ENCODE results near the gene RANBP3L.

The RANBP3L gene

DNA sequence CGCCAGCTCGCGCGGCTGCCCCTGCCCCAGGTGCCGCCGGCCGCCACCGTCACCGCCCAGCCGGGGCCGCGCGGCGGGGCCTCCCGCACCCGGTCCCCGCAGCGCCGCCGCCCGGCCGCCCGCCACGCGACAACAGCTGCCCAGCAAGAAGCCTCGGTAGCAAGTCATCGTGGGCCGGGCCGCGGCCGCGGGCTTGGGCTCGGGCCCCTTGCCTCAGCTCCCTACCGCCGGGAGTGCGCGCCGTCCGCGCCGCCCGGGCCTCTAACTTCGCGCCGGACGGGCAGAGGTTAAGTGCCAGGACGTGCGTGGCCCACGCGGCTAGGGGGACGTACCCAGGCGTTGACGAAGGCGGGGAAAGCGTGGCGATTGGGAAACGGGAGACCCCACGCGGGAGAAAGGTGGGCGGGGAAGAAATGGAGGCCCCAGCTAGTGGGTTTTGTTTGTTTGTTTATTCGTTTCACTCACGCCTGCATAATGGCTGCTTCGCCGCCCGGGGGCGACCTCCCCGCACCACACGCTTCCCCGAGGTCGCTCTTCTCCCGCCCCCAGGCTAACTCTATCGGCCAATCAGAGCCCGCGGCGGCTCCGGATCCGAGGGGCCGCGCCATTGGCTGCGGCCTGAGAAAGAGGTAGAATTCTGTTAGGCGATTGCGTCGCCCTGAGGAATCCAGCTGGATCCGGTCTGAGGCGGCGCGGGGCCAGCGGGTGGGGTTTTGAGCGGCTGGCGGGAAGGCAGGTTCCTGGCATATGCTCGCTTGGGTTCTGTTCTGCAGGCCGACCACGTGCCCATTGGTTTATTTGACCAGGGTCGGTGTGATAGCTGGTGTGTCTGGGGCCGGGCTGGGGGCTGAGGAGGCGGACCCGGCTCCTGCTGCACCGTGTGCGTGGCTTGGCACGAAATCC is 59.8 kb downstream of the RANBP3L start, which contains the start of gene NADK2:
TSS of gene NADK2 (minus strand) at position 295 of the 903 bp plus-strand sequence. CDS start at position 168, 127 bp downstream.
- DNase-seq (ENCODE audit: low read depth) = peak; percentile 72
- TF ChIP-seq, protein P1, sequence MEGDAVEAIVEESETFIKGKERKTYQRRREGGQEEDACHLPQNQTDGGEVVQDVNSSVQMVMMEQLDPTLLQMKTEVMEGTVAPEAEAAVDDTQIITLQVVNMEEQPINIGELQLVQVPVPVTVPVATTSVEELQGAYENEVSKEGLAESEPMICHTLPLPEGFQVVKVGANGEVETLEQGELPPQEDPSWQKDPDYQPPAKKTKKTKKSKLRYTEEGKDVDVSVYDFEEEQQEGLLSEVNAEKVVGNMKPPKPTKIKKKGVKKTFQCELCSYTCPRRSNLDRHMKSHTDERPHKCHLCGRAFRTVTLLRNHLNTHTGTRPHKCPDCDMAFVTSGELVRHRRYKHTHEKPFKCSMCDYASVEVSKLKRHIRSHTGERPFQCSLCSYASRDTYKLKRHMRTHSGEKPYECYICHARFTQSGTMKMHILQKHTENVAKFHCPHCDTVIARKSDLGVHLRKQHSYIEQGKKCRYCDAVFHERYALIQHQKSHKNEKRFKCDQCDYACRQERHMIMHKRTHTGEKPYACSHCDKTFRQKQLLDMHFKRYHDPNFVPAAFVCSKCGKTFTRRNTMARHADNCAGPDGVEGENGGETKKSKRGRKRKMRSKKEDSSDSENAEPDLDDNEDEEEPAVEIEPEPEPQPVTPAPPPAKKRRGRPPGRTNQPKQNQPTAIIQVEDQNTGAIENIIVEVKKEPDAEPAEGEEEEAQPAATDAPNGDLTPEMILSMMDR (IDR thresholded peaks at IDR 0.05; ENCODE audit: low read depth, low read length, missing control alignments) = peak; percentile 74
- peak within 1 kb of the TSS; percentile 87 for H3K4me3 ChIP-seq (ENCODE audit: low read depth, low read length)

DNA sequence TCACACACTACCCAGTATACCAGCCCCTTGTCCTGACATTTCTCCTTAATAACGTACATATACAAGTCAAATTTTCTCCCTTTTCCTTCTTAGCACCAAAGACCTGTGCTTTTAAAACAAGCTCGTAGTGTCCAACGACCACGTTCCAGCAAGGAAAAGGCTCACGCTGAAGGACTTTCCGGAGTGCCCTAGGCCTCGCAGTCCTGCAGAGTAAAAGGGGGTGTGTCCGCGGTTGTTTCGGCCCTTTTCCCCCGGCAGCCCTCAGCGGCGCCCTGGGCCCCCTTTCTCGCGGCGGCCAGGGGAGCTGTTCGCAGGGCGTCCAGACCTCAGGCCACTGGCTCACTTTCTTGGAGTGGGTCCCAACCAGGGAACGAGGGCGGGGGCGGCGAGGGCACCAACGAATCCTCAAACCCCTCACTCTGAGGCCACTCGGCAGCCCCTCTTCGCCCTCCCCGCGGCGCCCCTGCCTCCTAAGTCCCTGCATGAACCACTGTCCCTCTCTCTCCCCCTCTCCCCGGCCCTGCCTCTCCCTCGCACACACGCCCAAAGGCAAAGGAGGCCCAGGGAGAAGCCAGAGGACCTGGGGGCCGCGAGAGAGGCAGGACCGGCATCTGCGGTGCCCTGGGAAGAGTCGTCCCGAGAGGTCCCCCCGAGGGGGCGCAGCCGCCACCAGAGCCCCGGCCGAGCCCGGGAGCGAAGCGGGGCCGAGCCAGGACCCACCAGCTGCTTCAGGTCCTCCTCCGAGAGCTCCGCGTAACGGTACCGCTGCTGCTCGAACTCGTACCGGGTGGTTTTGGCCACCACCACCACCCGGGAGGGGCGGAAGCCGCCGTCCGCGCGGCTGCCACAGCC is 60.7 kb downstream of the RANBP3L start:
- H3K4me3 ChIP-seq (ENCODE audit: low read depth, low read length) = peak overlapping the region; percentile 87
- no peak for DNase-seq (ENCODE audit: low read depth)
- TF ChIP-seq, protein P1 (IDR thresholded peaks at IDR 0.05; ENCODE audit: low read depth, low read length, missing control alignments) = no peak

DNA sequence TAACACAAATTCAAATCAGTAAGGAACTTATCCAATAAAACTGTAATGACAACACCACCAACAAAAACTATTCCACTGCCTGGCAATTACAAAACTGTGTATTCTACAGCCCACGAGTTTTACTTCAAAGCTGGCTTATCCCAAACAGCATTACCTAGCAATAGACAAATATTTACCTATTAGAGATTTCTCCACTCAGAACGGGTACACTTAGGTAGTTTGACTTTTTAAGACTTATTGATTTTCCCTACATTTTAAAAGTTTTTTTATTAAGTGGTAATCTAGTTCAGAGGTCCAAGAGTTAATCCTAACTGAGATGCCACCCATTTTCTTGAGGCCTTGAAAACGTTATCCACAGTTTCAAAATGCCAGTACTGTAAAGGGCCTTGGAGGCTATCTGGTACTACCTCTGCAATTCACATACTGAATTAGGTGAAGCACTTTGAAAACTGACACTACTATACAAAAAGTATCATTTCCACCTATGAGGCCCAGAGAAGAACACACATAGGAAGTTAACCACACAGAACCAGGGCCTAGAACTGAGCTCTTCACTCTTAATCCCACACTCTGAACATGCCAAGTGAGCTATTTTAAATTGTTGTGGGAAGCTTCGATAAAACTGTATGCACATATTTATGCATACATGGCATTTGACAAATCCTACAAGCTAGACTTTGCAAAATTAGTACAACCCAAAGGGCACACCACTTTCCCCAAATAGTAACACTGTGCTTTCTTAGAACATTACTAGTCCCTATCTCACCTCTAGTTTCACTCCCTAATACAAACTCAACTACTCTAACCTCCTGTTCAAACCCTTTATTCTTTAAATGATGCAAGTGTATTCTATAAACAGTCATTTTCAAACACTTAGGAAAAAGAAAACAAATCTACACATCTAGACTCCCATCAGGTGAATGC is 62.1 kb downstream of the RANBP3L start:
- no peak overlapping the region; the same call in 1 of the 2 replicates for H3K4me3 ChIP-seq (ENCODE audit: low read depth, low read length)
- TF ChIP-seq, protein P1 (IDR thresholded peaks at IDR 0.05; ENCODE audit: low read depth, low read length, missing control alignments) = no peak
- no peak for DNase-seq (ENCODE audit: low read depth)

DNA sequence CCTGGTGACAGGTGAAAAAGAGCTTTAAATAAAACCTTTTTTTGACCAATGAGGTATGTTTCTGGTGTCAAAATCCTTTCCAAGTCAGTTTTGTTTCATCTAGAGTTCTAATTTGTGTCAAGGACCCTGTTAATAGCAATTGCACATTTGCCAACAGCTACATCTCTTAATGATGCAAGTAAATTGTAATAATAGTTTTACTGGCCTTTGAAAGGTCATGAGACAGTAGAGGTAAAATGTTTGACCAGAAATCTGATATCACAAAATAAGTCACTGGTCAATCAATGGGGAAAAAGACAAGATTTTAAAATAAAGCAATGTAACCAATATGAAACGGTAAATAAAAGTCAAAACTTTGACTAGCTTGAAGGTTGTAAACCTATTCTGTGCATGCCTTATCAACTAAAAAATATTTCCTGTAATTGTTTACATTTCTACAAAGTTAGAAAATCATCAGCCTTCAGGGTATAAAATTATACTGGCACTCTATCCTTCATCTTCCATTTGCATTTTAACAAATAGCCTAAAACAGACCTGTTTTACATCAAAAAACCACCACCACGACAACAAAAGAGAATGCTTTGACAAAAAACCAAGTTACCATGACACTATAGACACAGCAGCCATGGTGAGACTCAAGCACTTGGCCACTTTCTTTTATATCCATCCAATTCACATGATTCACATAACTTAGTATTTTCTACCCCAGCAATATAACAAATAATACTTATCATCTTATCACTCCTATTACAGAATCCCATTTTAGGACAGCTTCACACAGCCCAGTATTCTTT is 63.0 kb downstream of the RANBP3L start:
- no peak overlapping the region for H3K4me3 ChIP-seq (ENCODE audit: low read depth, low read length)
- TF ChIP-seq, protein P1 (IDR thresholded peaks at IDR 0.05; ENCODE audit: low read depth, low read length, missing control alignments) = no peak
- no peak for DNase-seq (ENCODE audit: low read depth)

DNA sequence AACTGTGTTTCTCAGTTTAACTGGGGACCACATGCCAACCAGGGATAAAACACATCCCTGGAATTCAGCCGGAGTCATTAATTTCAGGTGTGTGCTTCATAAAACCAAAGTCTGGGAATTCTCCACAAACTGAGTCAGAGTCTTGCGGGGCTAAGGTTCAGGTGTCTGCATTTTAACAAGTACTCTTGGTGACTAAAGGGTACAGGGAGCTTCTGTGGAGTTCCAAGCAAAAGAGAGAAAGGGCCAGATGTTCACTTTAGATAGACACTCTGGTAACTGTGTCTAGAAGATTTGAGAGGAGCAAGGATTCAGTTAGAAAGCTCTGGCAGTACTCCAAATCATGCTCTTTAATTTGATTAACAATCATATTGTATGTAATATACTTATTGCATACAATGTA is 64.0 kb downstream of the RANBP3L start:
- DNase-seq (ENCODE audit: low read depth) = no peak
- TF ChIP-seq, protein P1 (IDR thresholded peaks at IDR 0.05; ENCODE audit: low read depth, low read length, missing control alignments) = no peak
- no peak overlapping the region for H3K4me3 ChIP-seq (ENCODE audit: low read depth, low read length)

Data from GM12864 (cell line).